Mucosa of descending colon (tissue), 3 donors: ENCODE measurements around the gene STX4. TPM values are rescaled to one million over a fixed set of nuclear protein-coding genes. Genes with fewer than 3 reads are reported as not detected.

Source experiments
- ATAC-seq: fragments of 200-7000 bp; cut with Tn5 transposase; one replicate; pipeline ENCODE4 v1.9.1; 2020; ENCODE audit warnings: mild to moderate bottlenecking, moderate library complexity
- DNase-seq, 3 donors: peaks; one replicate each; pipeline ENCODE4 v3.0.0-alpha.2; 2020
- H3K36me3 ChIP-seq: fragments of 200-600 bp; one replicate; pipeline ENCODE4 v1.8.0; 2021; ENCODE audit warnings: low read depth, mild to moderate bottlenecking
- H3K4me1 ChIP-seq: fragments of 200-600 bp; one replicate; pipeline ENCODE4 v1.8.0; 2021; ENCODE audit warnings: low read depth, mild to moderate bottlenecking
- H3K4me3 ChIP-seq: fragments of 200-600 bp; one replicate; pipeline ENCODE4 v1.8.0; 2021; ENCODE audit warnings: mild to moderate bottlenecking
- H3K9me3 ChIP-seq: fragments of 200-600 bp; one replicate; pipeline ENCODE4 v1.8.0; 2021; ENCODE audit warnings: mild to moderate bottlenecking
- intact Hi-C, 2 donors: fragments of 100-400 bp; cut with DNase I in 1 of 2; cut with micrococcal nuclease in 1 of 2; formaldehyde crosslinking; loops; one replicate each; pipeline versions ENCODE4 v1.11.0 to v1.11.1; 2022; cut with DNase I, micrococcal nuclease
- total RNA-seq, 3 donors: library from RNA; stranded (reverse); fragmentation: NEBNext Ultra II Directional in 2 of 3; extraction: Animal tissue kit (Norgen Biotek cat#: 25700) in 2 of 3; gene quantifications; one replicate each; pipeline versions ENCODE4 v1.2.1 to v1.2.4, GENCODE V29; 2021 to 2023
- TF ChIP-seq, protein P1 (sequence below): fragments of 200-600 bp; IDR thresholded peaks from one replicate; pipeline ENCODE4 v1.8.0; 2022; ENCODE audit warnings: antibody characterized with exemption, mild to moderate bottlenecking
- donor health status: DM: no; HTN: no; CAD: no; lungs with moderate emphysema.
- donor health status: DM: no; HTN: no; CAD: no.
- donor health status: DM: no; HTN: yes; CAD: no.

The STX4 gene
- total RNA-seq, 3 donors from 2014 or later = 74.8 to 87.7 (median 86.9) TPM

DNA sequence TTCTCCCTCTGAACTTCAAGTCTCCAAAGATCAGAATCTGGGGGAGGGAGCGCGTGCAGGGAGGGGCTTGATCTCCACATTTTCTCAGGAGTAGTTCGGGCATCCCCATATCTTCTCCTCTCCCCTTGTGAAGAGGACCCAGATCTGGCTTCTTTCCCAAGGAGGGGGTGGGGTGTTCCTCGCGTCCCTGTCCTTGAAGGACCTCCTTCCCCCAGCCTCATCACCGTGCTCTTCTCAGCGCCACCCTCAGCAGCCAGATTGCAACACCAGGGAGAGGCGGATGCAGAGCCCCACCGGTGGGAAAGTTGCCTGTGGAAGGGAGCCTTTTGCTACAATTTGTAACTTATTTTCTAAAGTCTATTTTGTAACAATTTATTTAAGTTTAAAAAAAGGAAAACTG lies 49.7 kb downstream of the STX4 start:
- no peak overlapping the region for H3K4me3 ChIP-seq
- ATAC-seq = no peak
- peaks cover 3% of the 10 kb centered on the region for H3K36me3 ChIP-seq
- no peaks in the 10 kb centered on the region for H3K4me1 ChIP-seq
- H3K9me3 ChIP-seq = no peaks in the 10 kb centered on the region
- no peak for DNase-seq
- TF ChIP-seq, protein P1, sequence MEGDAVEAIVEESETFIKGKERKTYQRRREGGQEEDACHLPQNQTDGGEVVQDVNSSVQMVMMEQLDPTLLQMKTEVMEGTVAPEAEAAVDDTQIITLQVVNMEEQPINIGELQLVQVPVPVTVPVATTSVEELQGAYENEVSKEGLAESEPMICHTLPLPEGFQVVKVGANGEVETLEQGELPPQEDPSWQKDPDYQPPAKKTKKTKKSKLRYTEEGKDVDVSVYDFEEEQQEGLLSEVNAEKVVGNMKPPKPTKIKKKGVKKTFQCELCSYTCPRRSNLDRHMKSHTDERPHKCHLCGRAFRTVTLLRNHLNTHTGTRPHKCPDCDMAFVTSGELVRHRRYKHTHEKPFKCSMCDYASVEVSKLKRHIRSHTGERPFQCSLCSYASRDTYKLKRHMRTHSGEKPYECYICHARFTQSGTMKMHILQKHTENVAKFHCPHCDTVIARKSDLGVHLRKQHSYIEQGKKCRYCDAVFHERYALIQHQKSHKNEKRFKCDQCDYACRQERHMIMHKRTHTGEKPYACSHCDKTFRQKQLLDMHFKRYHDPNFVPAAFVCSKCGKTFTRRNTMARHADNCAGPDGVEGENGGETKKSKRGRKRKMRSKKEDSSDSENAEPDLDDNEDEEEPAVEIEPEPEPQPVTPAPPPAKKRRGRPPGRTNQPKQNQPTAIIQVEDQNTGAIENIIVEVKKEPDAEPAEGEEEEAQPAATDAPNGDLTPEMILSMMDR = no peak
- intact Hi-C loops = no loop called here

DNA sequence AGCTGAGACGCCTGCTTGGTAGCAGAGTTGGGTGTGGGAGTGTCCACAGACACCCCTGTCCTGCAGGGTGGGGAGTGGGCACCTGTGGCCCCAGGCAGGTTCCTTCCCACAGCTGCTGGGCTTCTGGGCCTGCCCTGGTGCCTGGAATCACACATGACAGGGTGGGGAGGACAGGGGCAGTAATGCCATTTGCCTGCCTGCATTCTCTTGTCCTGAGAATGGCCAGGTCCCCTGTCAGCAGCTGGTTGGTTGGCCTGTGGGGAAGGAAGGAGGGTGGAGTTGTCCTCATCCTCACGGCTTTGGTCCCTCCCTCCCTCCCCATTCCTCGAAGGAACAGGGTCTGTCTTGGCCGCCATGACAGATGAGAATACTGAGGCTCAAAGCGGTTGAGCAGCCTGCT lies 50.2 kb downstream of the STX4 start:
- DNase-seq (no peak), ATAC-seq (no peak)
- peaks cover 3% of the 10 kb centered on the region for H3K36me3 ChIP-seq
- TF ChIP-seq, protein P1 = no peak
- intact Hi-C loops = no loop called here
- H3K4me1 ChIP-seq = no peaks in the 10 kb centered on the region
- no peaks in the 10 kb centered on the region for H3K9me3 ChIP-seq
- no peak overlapping the region for H3K4me3 ChIP-seq

GRCh38 chr16:31083981-31084380 lies 50.6 kb downstream of the STX4 start:
- H3K9me3 ChIP-seq = no peaks in the 10 kb centered on the region
- ATAC-seq = no peak
- TF ChIP-seq, protein P1 = no peak
- no peak overlapping the region for H3K4me3 ChIP-seq
- H3K4me1 ChIP-seq = no peaks in the 10 kb centered on the region
- no peak for DNase-seq
- H3K36me3 ChIP-seq = peaks cover 3% of the 10 kb centered on the region
- intact Hi-C loops = no loop called here

GRCh38 chr16:31084584-31085302 lies 51.4 kb downstream of the STX4 start:
- no peaks in the 10 kb centered on the region for H3K4me1 ChIP-seq
- TF ChIP-seq, protein P1 = no peak
- intact Hi-C loops = no loop called here
- ATAC-seq = no peak
- DNase-seq = no peak
- no peaks in the 10 kb centered on the region for H3K9me3 ChIP-seq
- no peak overlapping the region for H3K4me3 ChIP-seq
- peaks cover 3% of the 10 kb centered on the region for H3K36me3 ChIP-seq

GRCh38 chr16:31085411-31085810 lies 52.1 kb downstream of the STX4 start:
- ATAC-seq (no peak), DNase-seq (no peak)
- intact Hi-C loops = no loop called here
- TF ChIP-seq, protein P1 = no peak
- Histone ChIP-seq H3K4me3 (no peak overlapping the region), H3K4me1 (no peaks in the 10 kb centered on the region), H3K36me3 (no peaks in the 10 kb centered on the region), H3K9me3 (no peaks in the 10 kb centered on the region)
